Daoy (cell line): ENCODE data around the gene DCDC2. TPM values are rescaled to one million over a fixed set of nuclear protein-coding genes. Genes with fewer than 3 reads are reported as not detected.
"Not testable (repeated sequence)": the region's sequence is repeated elsewhere in the genome, so short reads cannot be mapped to it uniquely, and the experiment has no call there.

Experiments
- DNase-seq: peaks from one replicate; pipeline ENCODE4 v3.0.0-alpha.2; 2015; ENCODE audit warnings: low read depth
- total RNA-seq: library from RNA; depleted of rRNA; stranded (reverse); fragments of >200 nt; shearing (Covaris generic); gene quantifications from 2 replicates; pipeline ENCODE4 v1.2.3, GENCODE V29; 2014

Gene DCDC2
- total RNA-seq, 1 experiment from 2014 or later, result 0.51 TPM

- DNase-seq, result no peak
These were observed 23.8 kb upstream of the DCDC2 start for GRCh38 chr6:24381476-24382219.

GRCh38 chr6:24378473-24379097, 20.7 kb upstream of the DCDC2 start:
- DNase-seq, result no peak

- no peak for DNase-seq
These were observed 19.0 kb upstream of the DCDC2 start for GRCh38 chr6:24376871-24377270.

- no peak for DNase-seq
These were observed 16.8 kb upstream of the DCDC2 start for GRCh38 chr6:24374612-24375011.

GRCh38 chr6:24365103-24365633, 7.3 kb upstream of the DCDC2 start:
- DNase-seq, result not testable (repeated sequence)

- DNase-seq, result not testable (repeated sequence)
These were observed 4.5 kb upstream of the DCDC2 start for GRCh38 chr6:24362363-24362762.

- peak; percentile 89 for DNase-seq
These were observed 2.0 kb upstream of the DCDC2 start for GRCh38 chr6:24359640-24360454.

- DNase-seq, result no peak
These were observed 461 bp upstream of the DCDC2 start for GRCh38 chr6:24358219-24358821.

GRCh38 chr6:24356310-24356973, 1.4 kb downstream of the DCDC2 start:
- DNase-seq, result no peak

- DNase-seq, result no peak
These were observed 2.5 kb downstream of the DCDC2 start for GRCh38 chr6:24355393-24355792.

- DNase-seq, result no peak
These were observed 4.0 kb downstream of the DCDC2 start for GRCh38 chr6:24353861-24354260.

- no peak for DNase-seq
These were observed 5.4 kb downstream of the DCDC2 start for GRCh38 chr6:24352434-24352833.

- no peak for DNase-seq
These were observed 12.9 kb downstream of the DCDC2 start for GRCh38 chr6:24344976-24345375.

GRCh38 chr6:24340998-24341938, 16.6 kb downstream of the DCDC2 start:
- peak; percentile 25 for DNase-seq

- no peak for DNase-seq
These were observed 17.9 kb downstream of the DCDC2 start for GRCh38 chr6:24339932-24340331.

- no peak for DNase-seq
These were observed 23.6 kb downstream of the DCDC2 start for GRCh38 chr6:24334285-24334684.

GRCh38 chr6:24332317-24332716, 25.5 kb downstream of the DCDC2 start:
- peak; percentile 80 for DNase-seq

- peak; percentile 67 for DNase-seq
These were observed 27.6 kb downstream of the DCDC2 start for GRCh38 chr6:24330137-24330732.

- DNase-seq, result no peak
These were observed 28.4 kb downstream of the DCDC2 start for GRCh38 chr6:24329451-24329850.

GRCh38 chr6:24329022-24329421, 28.8 kb downstream of the DCDC2 start:
- peak; percentile 13 for DNase-seq
